GM19193 (cell line): ENCODE data around the gene FNDC11.

Experiments
- POLR2A ChIP-seq: IDR thresholded peaks from 4 replicates; pipeline ENCODE4 v1.6.1; 2011; ENCODE audit not compliant: insufficient read depth, insufficient read length; ENCODE audit errors: extremely low read depth

FNDC11 gene

GRCh38 chr20:63598479-63599395, 44.8 kb downstream of the FNDC11 start:
- TF ChIP-seq POLR2A: no peak

DNA sequence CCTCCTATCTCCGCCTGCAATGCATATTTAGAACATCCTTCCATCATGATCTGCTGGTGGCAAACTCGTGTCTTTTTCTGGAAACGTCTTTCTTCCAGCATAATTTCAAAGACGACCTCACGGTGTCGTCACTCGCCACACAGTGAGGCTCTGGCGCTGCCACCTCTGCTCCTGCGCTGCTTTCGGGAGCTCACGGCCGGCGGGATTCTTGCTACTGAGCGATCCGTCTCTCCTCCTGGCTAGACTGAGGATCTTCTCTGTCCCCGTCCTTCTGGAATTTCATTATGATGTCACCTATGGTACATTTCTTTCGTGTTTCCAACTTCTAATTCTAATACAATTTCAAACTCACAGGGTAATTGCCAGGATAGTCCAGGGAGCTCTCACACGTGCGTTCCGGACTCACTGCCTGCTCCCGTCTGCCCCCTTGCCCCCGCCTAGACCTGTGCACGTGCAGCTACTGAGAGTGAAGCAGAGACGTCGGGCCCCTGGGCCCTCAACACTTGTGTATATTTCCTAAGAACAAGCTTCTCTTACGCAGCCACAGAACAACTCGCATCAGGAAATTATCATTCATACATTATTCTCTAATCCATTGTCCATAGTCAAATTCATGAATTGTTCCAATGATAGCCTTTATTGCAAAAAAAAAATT, 45.6 kb downstream of the FNDC11 start:
- TF ChIP-seq POLR2A: no peak

GRCh38 chr20:63602321-63602720, 48.4 kb downstream of the FNDC11 start:
- no peak for TF ChIP-seq POLR2A
